NCI-H2081 (cell line): ENCODE results near the gene LIG3.
"Not testable (repeated sequence)": the region's sequence is repeated elsewhere in the genome, so short reads cannot be mapped to it uniquely, and the experiment has no call there.

ENCODE experiments used
- DNase-seq, 2 experiments: peaks; one replicate each; lab custom pipeline; 2025; lab: John Stamatoyannopoulos, UW

The LIG3 gene

DNA sequence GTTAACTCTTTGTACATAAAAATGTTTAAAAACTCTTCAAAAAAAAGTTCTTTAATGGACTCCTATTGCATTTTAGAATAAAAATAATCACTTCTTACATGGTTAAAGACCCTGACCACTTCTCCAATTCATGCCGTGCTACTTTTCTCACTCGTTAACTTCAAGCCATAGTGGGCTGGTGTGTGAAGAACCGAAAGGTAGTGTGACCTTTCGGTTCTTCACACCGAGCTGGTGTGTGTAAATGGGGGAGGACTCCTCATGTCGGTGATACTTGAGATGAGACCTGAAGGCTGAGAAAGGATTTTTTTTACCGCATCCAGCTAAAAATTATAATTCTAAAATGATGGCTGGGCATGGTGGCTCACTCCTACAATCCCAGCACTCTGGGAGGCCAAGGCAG is 61.1 kb downstream of the LIG3 start:
- no peak for DNase-seq

DNA sequence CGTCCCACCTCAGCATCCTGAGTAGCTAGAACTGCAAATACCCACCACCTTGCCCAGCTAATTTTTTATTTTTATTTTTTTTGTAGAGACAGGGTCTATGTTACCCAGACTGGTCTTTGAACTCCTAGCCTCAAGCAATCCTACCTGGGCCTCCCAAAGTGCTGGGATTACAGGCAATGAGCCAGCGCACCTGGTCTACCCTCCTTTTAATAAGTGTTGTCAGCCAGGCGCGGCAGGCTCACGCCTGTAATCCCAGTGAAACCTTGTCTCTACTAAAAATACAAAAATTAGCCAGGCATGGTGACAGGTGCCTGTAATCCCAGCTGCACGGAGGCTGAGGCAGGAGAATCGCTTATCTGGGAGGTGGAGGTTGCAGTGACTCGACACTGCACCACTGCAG is 63.9 kb downstream of the LIG3 start:
- DNase-seq: no peak

- not testable (repeated sequence) for DNase-seq
Measured at GRCh38 chr17:35045458-35045979, 65.2 kb downstream of the LIG3 start.

DNA sequence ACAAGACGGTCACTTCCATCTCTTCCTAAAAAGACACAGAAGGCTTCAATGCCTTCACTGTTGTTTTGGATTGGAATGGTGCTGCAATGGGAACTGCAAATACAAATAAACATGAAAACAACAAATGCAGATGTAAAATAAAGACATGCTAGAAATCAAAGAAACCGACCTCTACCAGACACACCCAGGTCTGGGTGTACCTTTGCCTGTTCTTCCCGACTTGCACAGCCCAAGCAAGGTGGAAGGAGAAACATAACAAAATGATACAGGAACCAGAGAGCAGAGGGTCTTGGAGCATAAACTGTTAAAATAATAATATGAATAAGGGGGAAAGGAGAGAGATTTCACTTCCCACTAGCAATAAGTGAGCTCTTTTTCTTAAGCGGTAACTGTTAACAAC is 65.9 kb downstream of the LIG3 start:
- DNase-seq: no peak

- no peak for DNase-seq
Measured at GRCh38 chr17:35046740-35047283, 66.5 kb downstream of the LIG3 start.

DNA sequence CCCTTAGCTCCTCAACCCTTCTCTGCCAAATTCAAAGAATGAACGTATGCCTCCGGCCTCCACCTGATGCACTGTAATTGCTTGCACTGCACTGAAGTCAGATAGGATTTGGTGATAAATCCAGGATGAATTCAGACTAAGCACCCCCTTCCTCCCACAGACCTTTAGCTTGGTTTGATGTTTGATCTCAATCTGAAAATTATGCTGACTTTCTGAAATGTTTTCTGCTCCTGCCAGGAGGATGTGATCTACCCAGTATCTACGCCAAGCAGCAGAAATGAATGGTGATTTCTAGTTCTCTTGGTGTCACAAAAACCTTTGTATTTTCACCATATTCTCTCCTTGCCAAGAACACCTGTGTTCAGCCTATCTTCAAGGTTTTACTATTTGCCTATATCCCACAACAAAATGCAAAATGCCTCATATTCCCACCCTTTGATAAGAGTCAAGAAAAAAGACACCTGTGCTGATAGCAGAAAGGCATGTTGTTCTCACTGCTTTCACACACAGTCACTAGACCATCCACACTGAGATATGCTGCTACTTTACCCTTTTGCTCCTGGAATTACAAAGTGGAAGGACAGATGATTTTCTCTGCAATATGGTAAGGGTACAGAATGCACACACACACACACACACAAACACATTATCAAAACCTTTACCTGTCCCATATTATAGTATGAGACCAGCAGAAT is 68.5 kb downstream of the LIG3 start:
- DNase-seq: no peak

- DNase-seq: no peak
Measured at GRCh38 chr17:35050170-35050569, 69.9 kb downstream of the LIG3 start.

GRCh38 chr17:35051183-35051578 is 70.9 kb downstream of the LIG3 start:
- DNase-seq: no peak

DNA sequence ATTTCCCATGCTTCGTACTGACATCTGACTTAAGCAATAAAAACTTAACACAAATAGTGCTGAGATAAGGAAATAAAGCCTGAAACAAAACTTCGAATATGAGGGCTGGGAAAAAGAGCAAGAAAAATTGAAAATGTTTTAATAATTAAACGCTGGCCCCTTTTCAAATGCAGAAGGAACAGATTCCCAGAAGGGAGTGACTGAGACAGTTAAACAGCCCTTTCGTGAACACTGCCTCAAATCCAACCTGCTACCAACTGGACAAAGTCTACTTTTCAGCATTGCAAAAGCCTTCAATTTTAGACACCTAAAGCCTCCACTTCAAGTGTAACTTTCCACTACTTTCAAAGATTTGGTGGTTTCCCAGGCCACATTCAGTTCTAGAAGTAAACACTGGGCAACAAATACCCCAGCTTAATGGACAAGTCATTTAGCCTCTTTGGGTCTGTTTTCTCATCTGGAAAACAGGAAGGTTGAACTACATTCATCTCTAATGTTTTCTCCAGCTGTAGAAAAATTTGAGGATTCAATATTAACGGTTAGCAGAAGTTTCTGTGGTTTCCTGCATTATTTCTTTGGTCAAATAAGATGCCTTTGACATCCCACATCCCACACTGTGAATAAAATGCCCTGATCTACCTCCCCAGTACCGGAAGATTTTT is 71.4 kb downstream of the LIG3 start:
- no peak for DNase-seq

DNA sequence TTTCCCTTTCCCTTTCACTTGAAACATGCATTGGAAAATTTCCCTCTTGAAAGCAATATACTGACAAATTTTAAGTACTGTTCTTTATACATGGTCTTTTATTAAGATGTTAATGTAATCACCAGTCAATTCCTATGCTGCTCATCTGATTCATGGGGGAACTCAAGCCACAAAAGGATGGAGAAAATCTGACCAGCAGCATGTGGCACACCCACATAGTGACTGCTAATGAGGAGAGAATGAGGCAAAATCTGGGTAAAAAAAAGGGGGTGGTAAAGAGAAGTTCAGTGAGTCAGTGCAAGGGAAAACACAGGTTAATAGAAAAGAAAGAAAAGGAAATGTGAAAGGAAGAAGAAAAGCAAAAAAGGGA is 71.9 kb downstream of the LIG3 start:
- DNase-seq: no peak

DNA sequence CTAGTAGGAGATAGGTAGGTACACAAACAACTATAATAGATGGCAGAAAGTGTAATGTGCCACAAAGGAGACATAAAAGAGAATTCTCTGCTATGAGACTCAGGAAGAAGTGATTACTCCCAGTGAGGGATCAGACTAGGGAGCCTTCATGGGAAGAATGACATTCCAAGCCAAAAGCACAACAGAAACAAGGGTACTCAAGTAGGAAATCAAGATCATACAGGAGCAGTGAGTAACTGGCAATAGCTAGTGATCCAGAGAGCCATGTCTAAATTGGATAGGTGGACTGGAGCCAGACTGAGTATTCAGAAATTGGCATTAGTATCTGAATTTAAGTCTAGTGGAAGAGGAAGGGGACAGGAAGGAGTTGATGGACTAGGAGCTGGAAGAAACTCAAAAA is 72.5 kb downstream of the LIG3 start:
- DNase-seq: no peak

DNA sequence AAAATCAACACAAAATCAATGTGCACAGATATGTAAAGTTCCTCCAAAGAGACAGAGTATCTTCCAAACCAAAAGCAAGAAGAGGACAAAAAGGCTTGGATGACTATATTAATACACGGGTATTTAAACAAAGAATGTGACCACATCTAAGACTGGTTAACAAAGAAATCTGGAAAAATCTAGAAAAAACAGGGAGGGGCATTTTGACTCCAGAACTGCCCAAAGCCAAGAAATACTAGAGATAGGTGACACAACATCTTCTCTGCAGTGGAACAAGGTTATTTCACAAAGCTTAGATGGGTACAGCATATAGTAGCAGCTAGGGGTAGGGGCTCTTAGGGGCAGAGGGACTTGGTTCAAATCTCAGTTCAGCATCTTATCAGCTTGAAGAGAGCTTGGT is 72.9 kb downstream of the LIG3 start:
- no peak for DNase-seq

GRCh38 chr17:35056013-35056412 is 75.7 kb downstream of the LIG3 start:
- DNase-seq: no peak

DNA sequence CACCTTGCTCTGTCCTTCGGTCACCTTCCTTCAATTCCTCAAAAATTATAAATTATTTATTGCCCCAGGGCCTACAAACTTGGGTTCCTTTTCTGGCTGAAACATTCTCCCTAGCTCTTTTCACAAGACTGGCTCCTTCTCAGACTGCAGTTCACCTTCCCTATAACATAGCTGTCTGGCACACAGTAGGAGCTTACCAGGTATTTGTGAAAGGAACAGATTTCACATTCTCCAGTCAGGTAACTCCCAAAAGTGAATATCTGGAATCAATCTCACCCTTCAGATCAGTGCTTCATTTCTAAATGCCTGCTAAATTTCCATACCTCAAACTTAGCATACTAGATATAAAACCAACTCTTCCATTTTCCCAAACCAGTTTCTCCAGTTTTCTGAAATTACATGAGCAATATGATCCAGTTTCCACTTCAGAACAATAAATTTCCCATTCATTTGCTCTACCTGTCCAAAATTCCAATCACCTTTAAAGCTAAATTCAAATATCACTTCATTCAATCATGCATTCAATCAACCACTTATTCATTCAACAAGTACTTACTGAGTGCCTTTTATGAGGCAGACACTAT is 77.1 kb downstream of the LIG3 start:
- DNase-seq: no peak
